Neutrophil (primary cell): ENCODE data around the gene USP10.
A peak's percentile ranks its signal among the peaks of the same experiment; 100 is the strongest.
"Not testable (repeated sequence)": the region's sequence is repeated elsewhere in the genome, so short reads cannot be mapped to it uniquely, and the experiment has no call there.

ENCODE experiments used
- H3K27ac ChIP-seq: fragments of 200-600 bp; sonication (generic); 2 replicates; pipeline ENCODE4 v1.5.1; 2016; ENCODE audit warnings: mild to moderate bottlenecking, moderate library complexity
- H3K27me3 ChIP-seq: fragments of 200-600 bp; sonication (generic); 2 replicates; pipeline ENCODE4 v1.6.0; 2016; ENCODE audit warnings: mild to moderate bottlenecking
- H3K36me3 ChIP-seq: fragments of 200-600 bp; sonication (generic); 2 replicates; pipeline ENCODE4 v1.5.1; 2017
- H3K4me1 ChIP-seq, 2 experiments: fragments of 200-600 bp in 1 of 2; sonication (generic) in 1 of 2; 1 replicate in 1 of 2; 2 replicates in 1 of 2; pipeline versions ENCODE4 v1.5.1 to v1.6.1; 2013 to 2016; ENCODE audit warnings: low read depth in 1 of 2, low read length in 1 of 2, mild to moderate bottlenecking in 1 of 2, moderate library complexity in 1 of 2; ENCODE audit not compliant: control insufficient read depth in 1 of 2, insufficient read depth in 1 of 2
- H3K4me3 ChIP-seq, 2 experiments: fragments of 200-600 bp in 1 of 2; sonication (generic) in 1 of 2; 1 replicate in 1 of 2; 2 replicates in 1 of 2; pipeline ENCODE4 v1.5.1; 2013 to 2016; ENCODE audit warnings: low read depth in 1 of 2, low read length in 1 of 2, mild to moderate bottlenecking in 1 of 2, moderate library complexity in 1 of 2
- H3K9me3 ChIP-seq: fragments of 200-600 bp; sonication (generic); 2 replicates; pipeline ENCODE4 v1.5.1; 2016
- CTCF ChIP-seq: fragments of 200-600 bp; sonication (generic); IDR thresholded peaks from 2 replicates; pipeline ENCODE4 v1.5.1; 2016; ENCODE audit warnings: antibody characterized with exemption

USP10 gene

GRCh38 chr16:84742641-84743092 lies 42.9 kb downstream of the USP10 start:
- no peak for TF ChIP-seq CTCF
- H3K36me3 ChIP-seq: no peaks in the 10 kb centered on the region
- H3K4me3 ChIP-seq: no peak overlapping the region
- H3K9me3 ChIP-seq: no peaks in the 10 kb centered on the region
- no peaks in the 10 kb centered on the region for H3K27me3 ChIP-seq
- peak overlapping the region; percentile 66 for H3K27ac ChIP-seq
- peaks cover 35 to 38% of the 10 kb centered on the region in 2 experiments for H3K4me1 ChIP-seq

- H3K27ac ChIP-seq: no peak overlapping the region
- TF ChIP-seq CTCF: no peak
- no peak overlapping the region for H3K4me3 ChIP-seq
- H3K9me3 ChIP-seq: no peaks in the 10 kb centered on the region
- no peaks in the 10 kb centered on the region for H3K36me3 ChIP-seq
- peaks cover 32 to 35% of the 10 kb centered on the region in 2 experiments for H3K4me1 ChIP-seq
- H3K27me3 ChIP-seq: no peaks in the 10 kb centered on the region
Measured at GRCh38 chr16:84746231-84746630, 46.4 kb downstream of the USP10 start.

GRCh38 chr16:84746875-84747274 lies 47.1 kb downstream of the USP10 start:
- Histone ChIP-seq H3K9me3 (no peaks in the 10 kb centered on the region), H3K4me3 (no peak overlapping the region), H3K27me3 (no peaks in the 10 kb centered on the region), H3K4me1 (peaks cover 38 to 42% of the 10 kb centered on the region in 2 experiments), H3K27ac (no peak overlapping the region), H3K36me3 (no peaks in the 10 kb centered on the region)
- no peak for TF ChIP-seq CTCF

- not testable (repeated sequence) for H3K9me3 ChIP-seq, H3K27me3 ChIP-seq, H3K27ac ChIP-seq, H3K4me3 ChIP-seq, H3K36me3 ChIP-seq
- H3K4me1 ChIP-seq: peaks cover 38 to 44% of the 10 kb centered on the region in 2 experiments
Measured at GRCh38 chr16:84748247-84748646, 48.4 kb downstream of the USP10 start.

GRCh38 chr16:84749072-84749471 lies 49.3 kb downstream of the USP10 start:
- no peaks in the 10 kb centered on the region for H3K36me3 ChIP-seq
- TF ChIP-seq CTCF: no peak
- H3K27ac ChIP-seq: no peak overlapping the region

GRCh38 chr16:84749815-84750214 lies 50.0 kb downstream of the USP10 start:
- no peaks in the 10 kb centered on the region for H3K9me3 ChIP-seq
- H3K27ac ChIP-seq: no peak overlapping the region
- no peaks in the 10 kb centered on the region for H3K27me3 ChIP-seq
- H3K36me3 ChIP-seq: no peaks in the 10 kb centered on the region
- TF ChIP-seq CTCF: no peak
- H3K4me3 ChIP-seq: no peak overlapping the region
- peaks cover 49 to 53% of the 10 kb centered on the region in 2 experiments for H3K4me1 ChIP-seq

More at GRCh38 chr16:84749072-84749471, 49.3 kb downstream of the USP10 start:
- Histone ChIP-seq H3K4me1 (peaks cover 42 to 47% of the 10 kb centered on the region in 2 experiments), H3K9me3 (no peaks in the 10 kb centered on the region), H3K27me3 (no peaks in the 10 kb centered on the region), H3K4me3 (no peak overlapping the region)
